GM18508 (cell line): ENCODE results near the gene GNAI3.

Experiments used
- ATAC-seq: cut with Tn5 transposase; IDR thresholded peaks from one replicate; pipeline ENCODE4 v1.9.1; 2021; ENCODE audit warnings: moderate number of reproducible peaks; ENCODE audit not compliant: insufficient read depth, unreplicated experiment

GNAI3 gene

DNA sequence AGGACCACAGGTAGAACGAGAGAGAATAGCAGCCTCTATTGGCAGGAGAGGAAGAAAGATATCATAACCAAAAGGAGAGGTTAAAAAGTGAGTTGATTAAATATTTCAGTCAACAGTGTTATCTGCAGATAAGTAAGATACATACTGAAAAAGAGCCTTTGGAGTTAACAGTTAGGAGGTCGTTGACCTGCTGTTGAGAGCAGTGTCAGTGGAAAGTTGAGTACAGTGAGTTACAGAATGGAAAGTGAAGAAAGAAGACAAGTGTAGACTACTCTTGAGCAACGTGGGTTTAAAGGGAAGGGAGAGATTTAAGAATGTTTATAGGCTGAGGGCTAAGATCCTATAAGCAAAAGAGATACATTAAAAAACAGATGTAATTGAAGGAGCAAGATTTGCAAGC, 40.8 kb downstream of the GNAI3 start:
- no peak for ATAC-seq

DNA sequence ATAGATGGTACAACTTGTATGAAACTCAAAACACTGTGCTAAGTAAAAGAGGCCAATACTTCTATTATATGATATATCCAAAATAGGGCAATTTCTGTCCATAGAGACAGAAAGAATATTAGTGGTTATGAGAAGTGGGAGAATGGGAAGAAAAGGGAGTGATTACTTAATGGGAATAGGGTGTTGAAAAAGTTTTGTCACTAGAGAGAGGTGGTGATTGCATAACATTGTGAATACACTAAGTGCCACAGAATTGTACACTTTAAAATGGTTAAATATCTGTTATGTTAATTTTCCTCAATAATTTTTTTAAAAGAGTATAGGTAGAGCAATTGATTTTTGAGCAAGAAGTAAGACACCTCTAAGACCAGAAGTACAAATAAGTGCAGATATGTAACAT, 41.3 kb downstream of the GNAI3 start:
- no peak for ATAC-seq

DNA sequence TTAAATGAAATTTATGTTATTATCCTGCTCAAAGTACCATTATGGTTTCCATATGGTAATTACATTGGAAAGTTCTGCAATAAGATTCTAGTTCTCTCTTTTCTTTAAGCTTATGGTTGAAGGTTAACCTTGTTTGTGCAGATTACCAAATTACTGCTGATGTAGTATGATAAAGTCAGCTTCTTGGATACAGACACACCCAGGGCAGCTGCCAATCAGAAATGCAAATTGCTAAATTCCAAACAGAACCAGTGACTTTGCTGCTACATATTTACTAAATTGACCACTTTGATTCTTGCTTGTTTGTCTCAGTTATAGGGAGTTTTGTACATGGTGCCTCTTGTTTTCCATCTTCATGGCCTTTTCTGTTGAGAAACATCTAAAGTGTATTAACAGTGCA, 44.5 kb downstream of the GNAI3 start:
- ATAC-seq = no peak

DNA sequence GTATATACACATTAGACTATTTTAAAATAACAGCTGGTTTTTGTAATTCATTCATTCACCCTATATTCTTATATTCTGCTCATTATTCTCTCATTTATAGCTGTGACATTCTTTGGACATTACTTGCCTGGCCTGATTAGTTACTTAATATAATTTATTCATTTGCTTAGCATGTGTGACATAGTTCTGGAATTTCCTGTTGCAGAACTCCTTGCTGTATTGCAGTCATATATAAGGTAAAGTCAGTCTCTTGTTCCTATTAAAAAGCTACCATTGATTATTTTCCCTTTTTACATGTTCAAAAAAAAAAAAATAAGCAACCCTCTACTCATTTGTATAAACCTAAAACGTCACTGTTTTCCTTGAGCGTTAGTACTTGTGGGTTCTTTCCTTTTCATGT, 47.1 kb downstream of the GNAI3 start:
- ATAC-seq = no peak

DNA sequence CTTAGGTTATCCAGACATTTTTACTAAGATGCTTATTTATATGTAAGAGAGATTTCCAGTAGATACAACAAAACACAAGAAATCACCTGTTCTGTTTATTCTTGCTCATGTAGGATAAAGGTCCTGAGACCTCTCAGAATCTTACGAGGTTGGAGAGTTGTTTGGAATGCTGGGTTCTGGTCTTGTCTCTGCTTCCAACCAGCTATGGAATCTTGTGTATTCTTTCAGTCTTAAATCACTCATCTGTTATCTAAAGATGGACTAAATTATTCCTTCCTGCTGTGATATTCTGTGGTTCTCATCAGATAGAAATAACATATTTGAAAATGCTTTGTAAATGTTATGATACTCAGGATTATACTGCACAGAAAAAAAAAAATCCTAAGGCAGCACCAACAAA, 49.7 kb downstream of the GNAI3 start:
- no peak for ATAC-seq

DNA sequence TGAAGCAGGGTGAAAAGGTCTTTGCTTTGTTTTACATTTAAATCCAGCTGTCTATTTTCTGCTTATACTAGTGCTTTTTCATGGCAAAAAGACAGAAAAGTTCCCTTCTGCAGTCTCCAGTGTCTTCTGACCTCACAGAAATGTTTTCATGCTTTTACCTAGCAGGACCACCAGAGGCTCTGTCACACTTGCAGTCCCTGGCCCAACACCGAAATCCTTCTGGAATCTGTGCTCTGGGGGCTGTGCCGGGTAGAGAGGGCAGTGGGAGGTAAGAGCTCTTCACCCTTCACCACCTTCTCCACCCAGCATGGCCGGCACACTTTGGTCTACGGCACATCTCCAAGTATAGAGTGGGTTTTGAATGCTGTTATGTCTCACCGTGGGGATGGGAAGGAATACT, 50.2 kb downstream of the GNAI3 start:
- no peak for ATAC-seq

DNA sequence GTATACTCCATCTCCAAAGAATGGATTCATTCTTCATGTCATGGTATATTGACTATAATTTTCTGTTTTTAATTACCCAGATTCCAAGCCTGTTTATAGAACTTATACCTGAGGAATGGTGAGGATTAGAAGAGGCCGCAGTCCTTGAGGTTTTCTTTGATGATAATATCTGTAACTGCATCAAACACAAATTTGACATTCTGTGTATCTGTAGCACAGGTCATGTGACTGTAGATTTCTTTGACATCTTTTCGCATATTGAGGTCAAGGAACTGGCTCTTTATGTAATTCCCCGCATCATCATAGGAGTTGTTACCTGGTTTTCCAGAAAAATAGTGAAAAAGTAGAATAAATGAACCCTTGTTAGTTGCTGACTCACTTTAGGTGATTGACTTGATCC, 54.8 kb downstream of the GNAI3 start:
- ATAC-seq = no peak

DNA sequence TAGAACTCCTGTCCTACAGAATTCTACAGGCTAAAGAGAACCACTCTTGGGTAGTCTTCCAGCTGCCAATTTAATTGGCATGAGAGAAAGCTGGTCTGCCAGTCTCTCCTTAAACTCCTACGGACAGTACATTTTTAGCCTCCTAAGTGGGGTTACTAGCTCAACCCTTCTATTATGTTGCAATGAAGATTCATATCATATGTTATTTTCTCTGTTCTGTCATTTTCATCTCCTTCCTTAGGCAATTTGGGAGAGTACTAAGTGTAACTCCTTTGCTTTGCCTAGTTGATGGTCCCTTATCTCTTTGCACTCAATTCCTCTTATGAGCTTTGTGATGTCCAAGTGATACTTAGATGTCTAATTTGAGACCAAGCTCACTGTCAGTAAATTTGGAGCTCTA, 57.0 kb downstream of the GNAI3 start:
- ATAC-seq = no peak

DNA sequence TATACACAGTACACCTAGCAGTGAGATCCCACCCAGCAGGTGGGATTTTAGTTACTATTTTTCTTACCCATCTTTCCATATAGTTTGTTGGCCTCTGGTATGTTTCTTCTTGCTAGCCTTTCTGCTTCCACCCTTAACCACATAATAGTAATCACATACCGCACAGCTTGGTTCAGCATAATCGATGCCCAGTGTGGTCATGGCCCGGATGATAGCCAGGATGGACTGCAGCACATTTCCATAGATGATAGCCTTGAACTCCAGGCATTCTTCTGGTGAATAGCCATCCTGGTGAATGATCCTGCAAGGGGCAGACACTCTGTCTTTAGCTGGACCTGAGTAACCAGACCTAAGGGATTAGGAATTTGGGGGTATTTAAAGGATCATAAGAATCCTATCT, 61.5 kb downstream of the GNAI3 start:
- ATAC-seq = no peak

DNA sequence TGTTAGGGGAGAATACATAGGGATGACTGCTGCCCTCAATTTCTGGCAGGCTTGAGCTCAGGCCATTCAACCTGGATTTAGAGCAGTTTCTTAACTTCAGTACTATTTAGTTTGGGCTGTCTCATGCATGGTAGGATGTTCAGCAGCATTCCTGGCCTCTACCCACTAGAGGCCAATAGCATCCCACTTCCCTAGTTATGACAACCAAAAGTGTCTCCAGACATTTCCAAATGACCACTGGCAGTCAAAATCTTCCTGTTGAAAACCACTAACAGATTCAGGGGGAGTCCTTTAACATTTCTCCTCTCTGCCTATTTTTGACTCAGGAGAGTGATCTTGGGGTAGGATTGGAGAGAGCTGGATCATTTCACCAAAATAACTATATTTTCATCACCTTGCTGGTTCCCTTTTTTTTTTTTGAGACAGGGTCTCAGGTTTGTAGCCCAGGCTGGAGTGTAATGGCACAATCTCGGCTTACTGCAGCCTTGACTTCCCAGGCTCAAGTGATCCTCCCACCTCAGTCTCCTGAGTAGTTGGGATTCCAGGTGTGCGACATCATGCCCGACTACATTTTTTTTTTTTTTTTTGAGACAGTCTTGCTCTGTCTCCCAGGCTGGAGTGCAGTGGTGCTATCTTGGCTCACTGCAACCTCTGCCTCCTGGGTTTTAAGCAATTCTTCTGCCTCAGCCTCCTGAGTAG, 62.3 kb downstream of the GNAI3 start:
- ATAC-seq = no peak

DNA sequence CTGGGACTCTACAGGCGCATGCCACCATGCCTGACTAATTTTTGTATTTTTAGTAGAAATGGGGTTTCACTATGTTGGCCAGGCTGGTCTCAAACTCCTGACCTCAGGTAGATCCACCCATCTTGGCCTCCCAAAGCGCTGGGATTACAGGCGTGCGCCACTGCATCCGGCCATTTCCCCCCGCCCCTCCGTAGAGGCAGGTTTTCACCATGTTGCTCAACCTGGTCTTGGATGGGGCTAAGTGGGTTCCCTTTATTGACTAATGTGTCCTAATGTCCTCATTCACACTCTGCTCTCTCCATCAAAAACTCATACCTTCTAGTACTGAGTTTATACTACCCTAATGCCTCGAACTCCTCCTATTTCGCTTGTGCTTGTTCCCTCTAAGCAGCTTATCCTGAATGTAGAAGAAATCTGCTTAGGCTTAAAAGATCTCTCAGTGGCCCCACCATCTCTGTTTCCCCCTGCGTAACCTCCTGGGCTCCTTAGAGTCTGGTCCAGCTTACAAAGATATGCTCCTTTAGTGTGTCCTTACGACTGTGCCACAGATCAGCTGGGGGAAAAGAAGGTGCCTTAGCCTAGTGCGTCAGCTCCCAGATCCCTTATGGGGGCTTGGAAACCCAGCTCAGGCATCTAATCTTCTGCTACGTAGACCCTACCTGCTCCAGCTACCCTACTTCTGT, 63.0 kb downstream of the GNAI3 start:
- ATAC-seq = no peak

DNA sequence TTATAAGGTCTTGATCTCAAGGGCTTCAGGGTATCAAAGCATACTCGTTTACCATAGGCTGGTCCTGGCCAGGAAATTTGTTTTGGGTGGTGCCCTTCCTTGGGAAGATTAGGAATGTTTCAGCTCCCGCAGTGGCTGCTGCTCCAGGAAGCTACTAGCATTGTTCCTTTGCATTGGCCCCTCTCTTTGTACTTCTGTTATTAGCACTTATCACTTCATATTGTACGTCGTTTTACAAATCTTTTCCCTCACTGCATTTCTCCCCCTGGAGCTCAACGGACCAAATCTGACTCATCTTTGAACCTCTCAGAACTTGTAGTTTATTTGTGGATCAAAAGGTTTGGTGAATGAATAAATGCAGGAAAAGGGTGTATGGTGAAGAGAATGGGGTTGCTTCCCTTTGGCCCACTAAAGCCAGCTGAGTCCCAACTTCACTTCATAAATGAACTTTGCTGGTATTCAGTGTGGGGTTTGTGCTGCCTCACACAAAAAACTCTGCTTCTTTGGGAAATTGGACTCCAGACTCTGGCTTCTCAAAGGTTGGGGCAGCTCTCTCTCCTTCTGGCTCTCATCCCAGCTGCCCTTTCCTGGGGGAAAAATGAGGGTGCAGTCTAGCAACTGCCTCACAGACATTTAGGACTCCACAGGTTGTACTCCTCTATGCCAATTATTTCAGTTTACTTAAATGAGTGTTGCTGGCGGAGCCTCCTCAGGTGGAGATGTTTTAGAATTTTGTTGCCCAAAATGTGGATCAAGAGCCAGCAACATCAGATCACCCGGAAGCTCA, 65.1 kb downstream of the GNAI3 start:
- no peak for ATAC-seq

DNA sequence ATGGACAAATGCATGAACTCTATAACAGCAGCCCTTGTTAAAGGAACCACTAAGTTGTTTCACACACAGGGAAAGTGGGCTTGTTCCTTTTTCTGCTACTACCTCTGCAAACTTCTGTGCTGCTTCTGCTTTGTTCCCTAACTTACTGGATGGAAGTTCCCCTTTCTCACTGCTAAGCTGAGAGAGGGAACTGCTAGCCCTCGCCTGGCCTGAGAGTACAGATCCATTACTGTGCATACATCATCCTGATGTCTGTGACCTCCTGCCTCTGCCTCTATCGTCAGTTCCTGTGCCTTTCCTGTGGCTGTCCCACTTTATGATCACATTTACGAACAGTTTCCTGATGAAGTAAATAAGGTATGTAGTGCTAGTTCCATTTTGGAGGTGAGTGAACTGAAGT, 67.5 kb downstream of the GNAI3 start:
- ATAC-seq = no peak

DNA sequence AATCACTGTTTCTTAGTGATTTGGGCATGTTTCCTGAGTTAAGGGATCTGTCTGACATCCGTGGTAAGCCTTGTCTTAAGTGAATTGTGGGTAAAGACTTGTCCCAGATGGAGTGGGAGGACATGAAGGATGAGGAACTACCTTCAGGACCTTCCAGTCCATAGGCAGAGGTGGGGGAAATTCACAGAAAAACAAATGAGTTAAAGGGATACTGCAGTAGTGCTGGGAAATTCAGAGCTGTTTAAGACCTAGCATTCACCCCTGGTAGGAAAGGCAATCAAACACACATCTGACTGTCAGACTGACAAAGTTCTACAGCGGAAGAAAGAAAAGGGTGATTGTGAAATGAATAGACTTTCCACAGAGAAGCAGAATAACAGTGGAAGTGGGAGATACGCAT, 68.0 kb downstream of the GNAI3 start:
- no peak for ATAC-seq

DNA sequence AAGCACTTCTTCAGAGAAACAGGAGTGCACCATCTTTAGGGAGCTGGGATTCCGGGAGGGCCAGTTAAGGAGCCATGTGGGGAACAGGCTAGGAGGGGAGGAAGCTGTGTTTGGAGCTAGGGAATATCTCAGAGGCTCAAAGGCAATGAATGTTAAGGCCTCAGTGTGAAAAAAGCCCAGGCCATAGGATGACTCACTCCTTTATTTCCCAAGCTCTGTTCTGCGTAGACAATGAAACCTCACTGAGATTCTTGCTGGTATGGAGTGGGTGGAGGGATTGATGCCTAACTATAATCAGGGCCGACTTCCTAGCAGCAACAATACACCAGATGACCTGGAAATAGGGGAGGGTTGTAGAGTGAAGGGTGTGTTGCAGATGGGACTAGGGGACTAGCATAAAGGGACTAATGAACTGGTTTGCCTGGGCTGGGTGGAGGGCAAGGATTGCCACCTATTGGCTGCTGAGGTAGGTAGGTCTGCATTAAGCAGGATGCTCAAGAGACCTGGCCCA, 68.9 kb downstream of the GNAI3 start:
- ATAC-seq = no peak

DNA sequence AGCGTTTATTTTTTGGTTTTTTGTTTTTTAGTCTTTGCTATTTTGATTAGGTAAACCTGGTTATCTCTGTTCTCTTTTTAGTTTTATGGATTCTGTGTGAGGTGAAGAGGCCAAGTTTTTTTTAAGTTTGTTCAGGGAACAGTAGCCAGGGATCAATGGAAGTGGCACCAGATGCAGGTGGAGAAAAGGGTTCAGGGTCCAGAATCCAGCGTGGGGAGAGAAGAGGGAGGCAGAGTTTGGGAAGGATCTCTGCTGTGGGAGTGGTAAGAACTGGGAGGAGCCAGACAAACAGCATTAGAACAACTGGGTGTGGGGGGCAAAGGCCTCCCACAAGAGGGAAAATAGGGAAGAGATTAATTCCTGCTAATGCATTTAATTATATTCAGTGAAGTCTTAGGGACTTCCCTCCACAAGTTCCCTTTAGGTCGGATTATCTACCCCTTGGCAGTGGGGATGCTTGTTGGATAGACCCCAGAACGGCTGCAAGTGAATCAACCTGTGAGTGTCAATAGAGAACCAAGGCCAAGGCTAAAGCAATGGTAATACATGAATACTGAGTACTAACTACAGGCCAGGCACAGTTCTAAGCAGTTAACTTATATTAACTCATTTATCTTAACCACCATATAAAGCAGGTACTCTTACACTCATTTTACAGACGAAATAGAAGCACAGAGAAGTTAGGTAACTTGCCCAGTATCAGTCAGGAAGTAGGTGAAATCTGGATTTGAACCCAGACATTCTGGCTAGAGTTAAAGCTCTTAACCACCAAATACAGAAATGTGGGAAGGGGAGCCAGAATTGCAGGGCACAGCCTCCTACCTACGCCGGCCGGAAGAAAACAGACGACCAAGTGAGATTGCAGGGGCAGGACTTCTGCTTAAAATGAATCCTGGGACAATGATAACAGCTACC, 70.5 kb downstream of the GNAI3 start:
- ATAC-seq = no peak

DNA sequence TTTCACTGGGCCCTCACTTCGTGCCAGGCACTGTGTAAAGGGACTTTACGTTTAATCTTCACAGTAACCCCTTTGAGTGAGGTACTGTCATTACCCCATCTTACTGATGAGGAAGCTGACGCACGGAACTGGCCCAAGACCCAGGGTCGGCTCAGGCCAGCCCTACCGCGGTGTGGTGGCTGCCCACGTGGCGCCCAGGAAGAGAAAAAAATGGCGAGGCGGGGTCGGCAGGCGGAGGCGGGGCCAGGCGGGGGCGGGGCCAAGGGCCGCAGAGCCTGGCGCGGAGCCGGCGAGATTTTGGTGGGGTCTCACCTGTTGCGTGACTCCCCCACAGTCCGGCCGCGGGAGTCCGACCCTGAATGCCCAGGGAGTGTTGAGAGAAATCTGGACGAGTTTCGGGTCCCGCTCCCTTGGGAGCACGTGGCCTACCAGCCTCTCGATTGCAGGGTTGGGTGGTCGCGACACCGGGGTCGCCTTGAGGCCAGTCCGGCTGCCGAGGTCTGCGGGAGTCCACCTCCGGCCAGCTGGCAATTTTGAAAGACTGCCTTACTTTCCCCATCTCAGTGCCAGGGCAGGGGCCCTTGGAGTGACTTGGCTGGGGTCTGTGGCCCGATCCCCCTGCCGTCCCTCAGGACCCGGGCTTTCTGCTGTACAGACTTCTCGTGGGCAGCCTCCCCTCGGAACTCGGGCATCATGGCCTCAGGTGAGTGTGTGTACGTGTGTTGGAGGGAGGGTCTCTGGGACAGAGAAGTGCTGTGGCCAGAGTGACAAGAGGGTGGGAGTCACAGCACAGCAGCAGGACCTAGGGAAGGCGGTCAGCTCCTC, 71.4 kb downstream of the GNAI3 start, which contains the start of the genes AMPD2 and GNAT2:
TSS of gene AMPD2 (plus strand) at position 262 of the 825 bp plus-strand sequence. CDS start 1,339 bp downstream, outside the sequence.
TSS of gene GNAT2 (minus strand) at position 41 of the 825 bp plus-strand sequence. CDS start 6,746 bp downstream, outside the sequence.
- no peak for ATAC-seq

DNA sequence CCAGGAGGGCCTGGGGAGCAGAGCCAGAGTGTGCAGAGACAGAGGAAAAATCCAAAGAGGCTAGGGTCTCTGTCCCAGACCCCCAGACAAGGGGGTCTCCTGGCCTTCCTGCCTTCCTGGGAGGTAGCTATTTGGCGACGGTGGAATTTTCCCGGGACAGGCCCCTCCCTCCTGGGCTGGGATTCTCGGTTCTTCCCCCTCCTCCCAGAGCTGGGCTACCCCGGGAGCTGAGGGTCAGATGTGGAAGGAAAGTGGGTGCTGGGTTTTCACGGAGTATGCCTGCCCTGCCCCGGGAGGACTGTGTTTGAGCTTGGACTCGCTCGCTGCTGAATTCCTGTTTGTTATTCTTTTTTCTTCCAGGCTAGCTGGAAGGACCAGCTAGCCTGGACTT, 72.0 kb downstream of the GNAI3 start:
- no peak for ATAC-seq

DNA sequence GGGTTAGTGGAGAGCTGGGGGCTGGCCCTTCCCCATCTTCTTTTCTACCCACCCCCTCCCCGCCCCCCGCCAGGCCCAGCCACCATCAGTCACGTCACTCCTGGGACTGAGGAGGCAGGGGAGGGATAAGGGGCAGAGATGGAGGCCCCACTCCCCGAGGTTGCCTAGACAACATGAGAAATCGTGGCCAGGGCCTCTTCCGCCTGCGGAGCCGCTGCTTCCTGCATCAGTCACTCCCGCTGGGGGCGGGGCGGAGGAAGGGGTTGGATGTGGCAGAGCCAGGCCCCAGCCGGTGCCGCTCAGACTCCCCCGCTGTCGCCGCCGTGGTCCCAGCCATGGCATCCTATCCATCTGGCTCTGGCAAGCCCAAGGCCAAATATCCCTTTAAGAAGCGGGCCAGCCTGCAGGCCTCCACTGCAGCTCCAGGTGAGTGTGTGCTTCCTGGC, 72.4 kb downstream of the GNAI3 start:
- peak; percentile 62 for ATAC-seq
